Naive B cell (primary cell): ENCODE measurements around the gene DAB2. TPM values are rescaled to one million over a fixed set of nuclear protein-coding genes. Genes with fewer than 3 reads are reported as not detected.

Experiments used
- ATAC-seq, 2 donors: fragments of 150-1000 bp; cut with Tn5 transposase; 2 replicates each; pipeline ENCODE4 v1.10.0; 2021; ENCODE audit warnings: low read depth in 2 of 2, mild to moderate bottlenecking in 2 of 2, moderate library complexity in 2 of 2
- DNase-seq: peaks from one replicate; pipeline ENCODE4 v3.0.0; 2022
- H3K27ac Mint-ChIP-seq, 6 donors: one replicate each; pipeline ENCODE4 v1.8.0; 2020 to 2022; ENCODE audit warnings: mild to moderate bottlenecking in 6 of 6, mixed read lengths in 6 of 6, moderate library complexity in 5 of 6, inconsistent platforms in 2 of 6
- H3K27me3 Mint-ChIP-seq, 3 donors: one replicate each; pipeline ENCODE4 v1.8.0; 2021 to 2022; ENCODE audit warnings: mixed read lengths in 3 of 3, mild to moderate bottlenecking in 1 of 3
- H3K36me3 Mint-ChIP-seq, 2 donors: one replicate each; pipeline ENCODE4 v1.8.0; 2020 to 2022; ENCODE audit warnings: mixed read lengths in 2 of 2, inconsistent platforms in 1 of 2, mild to moderate bottlenecking in 1 of 2
- H3K4me1 Mint-ChIP-seq, 3 donors: one replicate each; pipeline ENCODE4 v1.8.0; 2020 to 2022; ENCODE audit warnings: mixed read lengths in 3 of 3, inconsistent platforms in 1 of 3, mild to moderate bottlenecking in 1 of 3, moderate library complexity in 1 of 3
- H3K4me3 Mint-ChIP-seq, 8 donors: one replicate each; pipeline ENCODE4 v1.8.0; 2020 to 2022; ENCODE audit warnings: mild to moderate bottlenecking in 8 of 8, mixed read lengths in 8 of 8, moderate library complexity in 8 of 8, inconsistent platforms in 2 of 8
- H3K9me3 Mint-ChIP-seq, 7 donors: one replicate each; pipeline ENCODE4 v1.8.0; 2020 to 2022; ENCODE audit warnings: mixed read lengths in 7 of 7, mild to moderate bottlenecking in 5 of 7, inconsistent platforms in 2 of 7, moderate library complexity in 1 of 7
- polyA plus RNA-seq, 6 donors: library from polyadenylated mRNA; unstranded; fragments of 300-500 nt; fragmentation: Illumina TruSeq; gene quantifications; one replicate each; pipeline ENCODE4 v1.2.3, GENCODE V29; 2021; ENCODE audit warnings: low read depth in 6 of 6

DAB2 gene
- polyA plus RNA-seq, 6 donors from 2014 or later = 0.17 to 2.0 (median 0.95) TPM

- DNase-seq (no peak), ATAC-seq (no peak)
- peak overlapping the region in 4 of 8 donors; percentile 21 to 37 (median 27) for H3K4me3 Mint-ChIP-seq
- no peaks in the 10 kb centered on the region for H3K36me3 Mint-ChIP-seq
- peaks cover 0 to 3% (median 0%) of the 10 kb centered on the region in 7 donors for H3K9me3 Mint-ChIP-seq
- peaks cover 33 to 49% (median 41%) of the 10 kb centered on the region in 3 donors for H3K27me3 Mint-ChIP-seq
- peaks cover 5 to 14% (median 7%) of the 10 kb centered on the region in 3 donors for H3K4me1 Mint-ChIP-seq
- no peak overlapping the region for H3K27ac Mint-ChIP-seq
Observed at GRCh38 chr5:39426051-39426745, 1.4 kb upstream of the DAB2 start.

- Mint-ChIP-seq H3K4me1 (peaks cover 5 to 14% (median 7%) of the 10 kb centered on the region in 3 donors), H3K36me3 (no peaks in the 10 kb centered on the region), H3K27ac (no peak overlapping the region), H3K4me3 (no peak overlapping the region), H3K27me3 (peaks cover 29 to 46% (median 37%) of the 10 kb centered on the region in 3 donors), H3K9me3 (peaks cover 0 to 3% (median 0%) of the 10 kb centered on the region in 7 donors)
- ATAC-seq (no peak), DNase-seq (no peak)
Observed at GRCh38 chr5:39423331-39423751, 1.4 kb downstream of the DAB2 start.

- peaks cover 0 to 3% (median 0%) of the 10 kb centered on the region in 7 donors for H3K9me3 Mint-ChIP-seq
- ATAC-seq (no peak), DNase-seq (no peak)
- H3K27me3 Mint-ChIP-seq = peaks cover 28 to 46% (median 37%) of the 10 kb centered on the region in 3 donors
- H3K27ac Mint-ChIP-seq = no peak overlapping the region
- peaks cover 5 to 14% (median 7%) of the 10 kb centered on the region in 3 donors for H3K4me1 Mint-ChIP-seq
- H3K36me3 Mint-ChIP-seq = no peaks in the 10 kb centered on the region
- no peak overlapping the region for H3K4me3 Mint-ChIP-seq
Observed at GRCh38 chr5:39422728-39423285, 2.0 kb downstream of the DAB2 start.

- no peak for DNase-seq
Observed at GRCh38 chr5:39422036-39422606, 2.7 kb downstream of the DAB2 start.

GRCh38 chr5:39420482-39421145 is 4.2 kb downstream of the DAB2 start:
- Mint-ChIP-seq H3K27ac (no peak overlapping the region), H3K4me3 (no peak overlapping the region), H3K27me3 (peaks cover 19 to 28% (median 26%) of the 10 kb centered on the region in 3 donors), H3K4me1 (peaks cover 5 to 14% (median 7%) of the 10 kb centered on the region in 3 donors), H3K9me3 (peaks cover 0 to 3% (median 0%) of the 10 kb centered on the region in 7 donors), H3K36me3 (no peaks in the 10 kb centered on the region)
- no peak for ATAC-seq
- DNase-seq = no peak

More at GRCh38 chr5:39422036-39422606, 2.7 kb downstream of the DAB2 start:
- H3K27ac Mint-ChIP-seq = no peak overlapping the region
- ATAC-seq = no peak
- H3K27me3 Mint-ChIP-seq = peaks cover 21 to 41% (median 30%) of the 10 kb centered on the region in 3 donors
- no peaks in the 10 kb centered on the region for H3K36me3 Mint-ChIP-seq
- peaks cover 0 to 3% (median 0%) of the 10 kb centered on the region in 7 donors for H3K9me3 Mint-ChIP-seq
- peaks cover 5 to 14% (median 7%) of the 10 kb centered on the region in 3 donors for H3K4me1 Mint-ChIP-seq
- H3K4me3 Mint-ChIP-seq = no peak overlapping the region

GRCh38 chr5:39419796-39420195 is 5.0 kb downstream of the DAB2 start:
- Mint-ChIP-seq H3K4me1 (peaks cover 0 to 8% (median 2%) of the 10 kb centered on the region in 3 donors), H3K9me3 (peaks cover 0 to 3% (median 0%) of the 10 kb centered on the region in 7 donors), H3K4me3 (no peak overlapping the region)

GRCh38 chr5:39417979-39418378 is 6.8 kb downstream of the DAB2 start:
- no peak overlapping the region for H3K4me3 Mint-ChIP-seq
- H3K9me3 Mint-ChIP-seq = peaks cover 0 to 3% (median 0%) of the 10 kb centered on the region in 7 donors
- H3K27me3 Mint-ChIP-seq = peaks cover 8 to 11% (median 8%) of the 10 kb centered on the region in 3 donors
- H3K36me3 Mint-ChIP-seq = no peaks in the 10 kb centered on the region
- DNase-seq (no peak), ATAC-seq (no peak)
- H3K27ac Mint-ChIP-seq = no peak overlapping the region
- no peaks in the 10 kb centered on the region for H3K4me1 Mint-ChIP-seq

More at GRCh38 chr5:39419796-39420195, 5.0 kb downstream of the DAB2 start:
- H3K36me3 Mint-ChIP-seq = no peaks in the 10 kb centered on the region
- H3K27me3 Mint-ChIP-seq = peaks cover 14 to 23% (median 21%) of the 10 kb centered on the region in 3 donors
- H3K27ac Mint-ChIP-seq = no peak overlapping the region
- DNase-seq (no peak), ATAC-seq (no peak)

- Mint-ChIP-seq H3K9me3 (no peaks in the 10 kb centered on the region), H3K27me3 (no peaks in the 10 kb centered on the region), H3K4me3 (no peak overlapping the region), H3K4me1 (no peaks in the 10 kb centered on the region), H3K27ac (no peak overlapping the region), H3K36me3 (no peaks in the 10 kb centered on the region)
- ATAC-seq = no peak
- DNase-seq = no peak
Observed at GRCh38 chr5:39415201-39415600, 9.6 kb downstream of the DAB2 start.

GRCh38 chr5:39414426-39414825 is 10.4 kb downstream of the DAB2 start:
- no peaks in the 10 kb centered on the region for H3K9me3 Mint-ChIP-seq
- no peaks in the 10 kb centered on the region for H3K27me3 Mint-ChIP-seq
- ATAC-seq = no peak
- no peak overlapping the region for H3K27ac Mint-ChIP-seq
- H3K4me1 Mint-ChIP-seq = no peaks in the 10 kb centered on the region
- no peak for DNase-seq
- no peak overlapping the region for H3K4me3 Mint-ChIP-seq
- H3K36me3 Mint-ChIP-seq = no peaks in the 10 kb centered on the region

- ATAC-seq (no peak), DNase-seq (no peak)
- Mint-ChIP-seq H3K36me3 (no peaks in the 10 kb centered on the region), H3K9me3 (no peaks in the 10 kb centered on the region), H3K4me1 (no peaks in the 10 kb centered on the region), H3K4me3 (no peak overlapping the region), H3K27ac (no peak overlapping the region), H3K27me3 (no peaks in the 10 kb centered on the region)
Observed at GRCh38 chr5:39413771-39414170, 11.0 kb downstream of the DAB2 start.

- Mint-ChIP-seq H3K9me3 (no peaks in the 10 kb centered on the region), H3K27ac (no peak overlapping the region), H3K36me3 (no peaks in the 10 kb centered on the region), H3K4me3 (no peak overlapping the region), H3K27me3 (peaks cover 0 to 2% (median 0%) of the 10 kb centered on the region in 3 donors), H3K4me1 (no peaks in the 10 kb centered on the region)
- ATAC-seq = no peak
- no peak for DNase-seq
Observed at GRCh38 chr5:39412721-39413394, 11.9 kb downstream of the DAB2 start.

GRCh38 chr5:39411985-39412384 is 12.8 kb downstream of the DAB2 start:
- ATAC-seq (no peak), DNase-seq (no peak)
- Mint-ChIP-seq H3K27ac (no peak overlapping the region), H3K27me3 (peaks cover 0 to 5% (median 0%) of the 10 kb centered on the region in 3 donors), H3K9me3 (no peaks in the 10 kb centered on the region), H3K4me3 (no peak overlapping the region), H3K4me1 (no peaks in the 10 kb centered on the region), H3K36me3 (no peaks in the 10 kb centered on the region)

GRCh38 chr5:39411061-39411460 is 13.7 kb downstream of the DAB2 start:
- Mint-ChIP-seq H3K4me1 (no peaks in the 10 kb centered on the region), H3K4me3 (no peak overlapping the region), H3K36me3 (no peaks in the 10 kb centered on the region), H3K27me3 (peaks cover 0 to 7% (median 2%) of the 10 kb centered on the region in 3 donors), H3K9me3 (no peaks in the 10 kb centered on the region), H3K27ac (no peak overlapping the region)
- DNase-seq (no peak), ATAC-seq (no peak)
